Activated CD4-positive, alpha-beta memory T cell treated with anti-CD3 and anti-CD28 coated beads for 36 hours (primary cell): ENCODE data around the gene HIPK1. TPM values are rescaled to one million over a fixed set of nuclear protein-coding genes. Genes with fewer than 3 reads are reported as not detected.

Experiments
- CTCF ChIA-PET: fragments of 350-600 bp; sonication (Branson Sonifier 250); formaldehyde crosslinking; loops from one replicate; lab custom pipeline; 2021; ENCODE audit warnings: antibody characterized with exemption, inconsistent platforms; lab: Charles Lee
- POLR2A ChIA-PET: fragments of 350-600 bp; sonication (Branson Sonifier 250); formaldehyde crosslinking; loops from one replicate; lab custom pipeline; 2021; ENCODE audit warnings: antibody characterized with exemption; lab: Charles Lee
- DNase-seq: peaks from one replicate; pipeline ENCODE4 v3.0.0-alpha.2; 2020
- H3K27ac Mint-ChIP-seq: one replicate; pipeline ENCODE4 v1.8.0; 2021; ENCODE audit warnings: mixed read lengths
- H3K27me3 Mint-ChIP-seq: one replicate; pipeline ENCODE4 v1.8.0; 2021; ENCODE audit warnings: mixed read lengths
- H3K36me3 Mint-ChIP-seq: one replicate; pipeline ENCODE4 v1.8.0; 2021; ENCODE audit warnings: mixed read lengths
- H3K4me1 Mint-ChIP-seq: one replicate; pipeline ENCODE4 v1.8.0; 2021; ENCODE audit warnings: low read depth, mixed read lengths
- H3K4me3 Mint-ChIP-seq: one replicate; pipeline ENCODE4 v1.8.0; 2021; ENCODE audit warnings: mild to moderate bottlenecking, mixed read lengths
- H3K9me3 Mint-ChIP-seq: one replicate; pipeline ENCODE4 v1.8.0; 2021; ENCODE audit warnings: mixed read lengths
- intact Hi-C: fragments of 100-400 bp; cut with micrococcal nuclease; formaldehyde crosslinking; loops from one replicate; pipeline ENCODE4 v1.15.1; 2023
- total RNA-seq, 2 experiments: library from RNA; stranded (reverse); gene quantifications; one replicate each; pipeline ENCODE4 v1.2.3, GENCODE V29; 2021

The HIPK1 gene
- total RNA-seq, 2 experiments from 2014 or later: 55.3 to 55.7 TPM

GRCh38 chr1:113963281-113963906 is 34.3 kb downstream of the HIPK1 start:
- Mint-ChIP-seq H3K27ac (no peak overlapping the region), H3K4me3 (no peak overlapping the region), H3K27me3 (no peaks in the 10 kb centered on the region), H3K4me1 (no peaks in the 10 kb centered on the region), H3K36me3 (peaks cover 66% of the 10 kb centered on the region), H3K9me3 (no peaks in the 10 kb centered on the region)
- CTCF ChIA-PET: interaction anchor here (0.6 to 2.9 kb wide), 6 partner anchors 11 to 127 kb away, joined by 3 to 14 read pairs (median 4); partner anchors contain the start of genes HIPK1 and OLFML3
- intact Hi-C loops: no loop called here
- POLR2A ChIA-PET: interaction anchor here (1.3 kb wide), 1 partner anchor 33 kb away, joined by 5 read pairs; no protein-coding TSS in a partner anchor
- DNase-seq: no peak

GRCh38 chr1:113965703-113966412 is 36.7 kb downstream of the HIPK1 start:
- Mint-ChIP-seq H3K4me1 (peaks cover 1% of the 10 kb centered on the region), H3K4me3 (no peak overlapping the region), H3K27me3 (no peaks in the 10 kb centered on the region), H3K27ac (no peak overlapping the region), H3K9me3 (no peaks in the 10 kb centered on the region), H3K36me3 (peaks cover 70% of the 10 kb centered on the region)
- CTCF ChIA-PET: no interaction called here
- DNase-seq: no peak
- POLR2A ChIA-PET: no interaction called here
- intact Hi-C loops: no loop called here

- no peak overlapping the region for H3K4me3 Mint-ChIP-seq
- no peaks in the 10 kb centered on the region for H3K27me3 Mint-ChIP-seq
- H3K27ac Mint-ChIP-seq: no peak overlapping the region
- CTCF ChIA-PET: no interaction called here
- H3K36me3 Mint-ChIP-seq: peaks cover 56% of the 10 kb centered on the region
- peaks cover 25% of the 10 kb centered on the region for H3K4me1 Mint-ChIP-seq
- intact Hi-C loops: no loop called here
- POLR2A ChIA-PET: no interaction called here
- DNase-seq: no peak
- H3K9me3 Mint-ChIP-seq: no peaks in the 10 kb centered on the region
These were observed 43.8 kb downstream of the HIPK1 start for GRCh38 chr1:113972954-113973353.

GRCh38 chr1:113975211-113975895 is 46.2 kb downstream of the HIPK1 start:
- intact Hi-C loops: loop anchor here (5.0 kb wide), 3 partner anchors 43 to 367 kb away; no protein-coding TSS in a partner anchor
- POLR2A ChIA-PET: interaction anchor here (0.9 kb wide), 1 partner anchor 47 kb away, joined by 3 read pairs; the partner anchor contains the start of gene HIPK1
- Mint-ChIP-seq H3K4me1 (peaks cover 33% of the 10 kb centered on the region), H3K9me3 (no peaks in the 10 kb centered on the region), H3K36me3 (peaks cover 36% of the 10 kb centered on the region), H3K4me3 (no peak overlapping the region), H3K27ac (peak overlapping the region; percentile 12), H3K27me3 (no peaks in the 10 kb centered on the region)
- DNase-seq: peak; percentile 29
- CTCF ChIA-PET: interaction anchor here (0.9 to 7.2 kb wide), 5 partner anchors 18 to 371 kb away, joined by 3 to 92 read pairs (median 3); no protein-coding TSS in a partner anchor

GRCh38 chr1:113976609-113977278 is 47.6 kb downstream of the HIPK1 start:
- POLR2A ChIA-PET: no interaction called here
- CTCF ChIA-PET: interaction anchor here (1.0 to 7.2 kb wide), 9 partner anchors 14 to 370 kb away, joined by 3 to 92 read pairs (median 4); no protein-coding TSS in a partner anchor
- intact Hi-C loops: loop anchor here (5.0 kb wide), 3 partner anchors 44 to 366 kb away; no protein-coding TSS in a partner anchor

GRCh38 chr1:113977906-113978305 is 48.8 kb downstream of the HIPK1 start:
- intact Hi-C loops: loop anchor here (1.0 to 5.0 kb wide), 4 partner anchors 46 to 364 kb away; no protein-coding TSS in a partner anchor
- no peaks in the 10 kb centered on the region for H3K9me3 Mint-ChIP-seq
- H3K4me3 Mint-ChIP-seq: no peak overlapping the region
- H3K27me3 Mint-ChIP-seq: no peaks in the 10 kb centered on the region
- H3K36me3 Mint-ChIP-seq: peaks cover 25% of the 10 kb centered on the region
- DNase-seq: no peak
- POLR2A ChIA-PET: interaction anchor here (1.5 kb wide), 1 partner anchor 305 kb away, joined by 5 read pairs; no protein-coding TSS in a partner anchor
- CTCF ChIA-PET: interaction anchor here (0.6 to 7.2 kb wide), 12 partner anchors 15 to 978 kb away, joined by 3 to 92 read pairs (median 4); no protein-coding TSS in a partner anchor
- no peak overlapping the region for H3K27ac Mint-ChIP-seq
- peaks cover 33% of the 10 kb centered on the region for H3K4me1 Mint-ChIP-seq

More at GRCh38 chr1:113976609-113977278, 47.6 kb downstream of the HIPK1 start:
- Mint-ChIP-seq H3K36me3 (peaks cover 35% of the 10 kb centered on the region), H3K27me3 (no peaks in the 10 kb centered on the region), H3K9me3 (no peaks in the 10 kb centered on the region), H3K4me1 (peaks cover 33% of the 10 kb centered on the region), H3K27ac (no peak overlapping the region), H3K4me3 (no peak overlapping the region)
- DNase-seq: no peak

GRCh38 chr1:113978863-113979702 is 50.0 kb downstream of the HIPK1 start, which contains the start of gene OLFML3:
TSS of gene OLFML3 (plus strand) at chr1:113979474. CDS start at chr1:113979517, 43 bp downstream.
- Mint-ChIP-seq H3K27ac (no peak within 1 kb of the TSS), H3K4me3 (no peak within 1 kb of the TSS), H3K4me1 (peaks cover 33% of the 10 kb centered on the region), H3K9me3 (no peaks in the 10 kb centered on the region), H3K27me3 (no peaks in the 10 kb centered on the region), H3K36me3 (peaks cover 16% of the 10 kb centered on the region)
- DNase-seq: peak; percentile 67
- intact Hi-C loops: loop anchor here (1.0 to 5.0 kb wide), 4 partner anchors 47 to 363 kb away; no protein-coding TSS in a partner anchor
- ChIA-PET CTCF (interaction anchor here (0.6 to 7.2 kb wide), 18 partner anchors 15 to 1487 kb away, joined by 3 to 92 read pairs (median 4); no protein-coding TSS in a partner anchor), POLR2A (interaction anchor here (0.6 to 1.5 kb wide), 2 partner anchors 27 to 304 kb away, joined by 3 to 5 read pairs; no protein-coding TSS in a partner anchor)

- H3K27ac Mint-ChIP-seq: no peak overlapping the region
- CTCF ChIA-PET: interaction anchor here (7.2 kb wide), 1 partner anchor 302 kb away, joined by 92 read pairs; no protein-coding TSS in a partner anchor
- no peaks in the 10 kb centered on the region for H3K9me3 Mint-ChIP-seq
- H3K4me3 Mint-ChIP-seq: no peak overlapping the region
- H3K4me1 Mint-ChIP-seq: peaks cover 28% of the 10 kb centered on the region
- no peak for DNase-seq
- POLR2A ChIA-PET: no interaction called here
- intact Hi-C loops: no loop called here
- H3K27me3 Mint-ChIP-seq: no peaks in the 10 kb centered on the region
- peaks cover 9% of the 10 kb centered on the region for H3K36me3 Mint-ChIP-seq
These were observed 51.0 kb downstream of the HIPK1 start for GRCh38 chr1:113980110-113980509.

GRCh38 chr1:113981962-113982931 is 53.1 kb downstream of the HIPK1 start:
- no peak for DNase-seq
- CTCF ChIA-PET: no interaction called here
- no peaks in the 10 kb centered on the region for H3K9me3 Mint-ChIP-seq
- H3K4me3 Mint-ChIP-seq: no peak overlapping the region
- intact Hi-C loops: no loop called here
- POLR2A ChIA-PET: no interaction called here
- no peak overlapping the region for H3K27ac Mint-ChIP-seq
- H3K36me3 Mint-ChIP-seq: peaks cover 4% of the 10 kb centered on the region
- no peaks in the 10 kb centered on the region for H3K27me3 Mint-ChIP-seq
- peaks cover 14% of the 10 kb centered on the region for H3K4me1 Mint-ChIP-seq
